Measurements from ENCODE around the gene IL2RA.

DNA sequence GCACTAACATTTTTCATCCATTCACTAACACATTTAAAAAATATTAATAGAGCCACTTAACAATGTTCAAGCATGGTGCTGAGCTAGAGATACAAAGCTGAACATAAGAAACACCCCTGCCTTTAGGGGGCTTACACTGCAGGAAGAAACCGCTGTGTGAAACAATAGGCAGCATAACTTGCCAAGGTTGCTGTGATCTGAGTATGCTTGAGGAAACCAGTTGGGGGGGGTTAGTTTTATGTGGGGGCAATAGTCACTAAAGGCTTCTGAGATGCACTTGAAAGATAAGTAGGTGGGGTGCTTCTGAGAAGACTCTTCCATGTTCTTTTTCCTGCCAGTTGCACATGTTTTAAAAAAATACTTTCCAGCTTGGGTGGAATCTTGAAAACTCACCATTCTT lies 29.5 kb upstream of the IL2RA start:
- TF ChIP-seq ZC3H10 (CRISPR knock-in tag; IDR thresholded peaks at IDR 0.05) (no peak), CSDC2 (CRISPR knock-in tag; IDR thresholded peaks at IDR 0.05) (no peak), OSR1 (CRISPR knock-in tag; IDR thresholded peaks at IDR 0.05) (no peak)
- TF ChIP-seq, protein P1, sequence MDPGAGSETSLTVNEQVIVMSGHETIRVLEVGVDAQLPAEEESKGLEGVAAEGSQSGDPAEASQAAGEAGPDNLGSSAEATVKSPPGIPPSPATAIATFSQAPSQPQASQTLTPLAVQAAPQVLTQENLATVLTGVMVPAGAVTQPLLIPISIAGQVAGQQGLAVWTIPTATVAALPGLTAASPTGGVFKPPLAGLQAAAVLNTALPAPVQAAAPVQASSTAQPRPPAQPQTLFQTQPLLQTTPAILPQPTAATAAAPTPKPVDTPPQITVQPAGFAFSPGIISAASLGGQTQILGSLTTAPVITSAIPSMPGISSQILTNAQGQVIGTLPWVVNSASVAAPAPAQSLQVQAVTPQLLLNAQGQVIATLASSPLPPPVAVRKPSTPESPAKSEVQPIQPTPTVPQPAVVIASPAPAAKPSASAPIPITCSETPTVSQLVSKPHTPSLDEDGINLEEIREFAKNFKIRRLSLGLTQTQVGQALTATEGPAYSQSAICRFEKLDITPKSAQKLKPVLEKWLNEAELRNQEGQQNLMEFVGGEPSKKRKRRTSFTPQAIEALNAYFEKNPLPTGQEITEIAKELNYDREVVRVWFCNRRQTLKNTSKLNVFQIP (CRISPR knock-in tag; IDR thresholded peaks at IDR 0.05; ENCODE audit: borderline replicate concordance, low read depth) = no peak

All from SK-N-SH treated with all-trans-retinoic acid at 6 μM for 48 hours (cell line).